OCI-M2 (cell line): ENCODE measurements around the gene CCDC93.

Source experiments
- DNase-seq: peaks from one replicate; lab custom pipeline; 2025; ENCODE audit not compliant: unreplicated experiment; lab: John Stamatoyannopoulos, UW

CCDC93 gene, protein sequence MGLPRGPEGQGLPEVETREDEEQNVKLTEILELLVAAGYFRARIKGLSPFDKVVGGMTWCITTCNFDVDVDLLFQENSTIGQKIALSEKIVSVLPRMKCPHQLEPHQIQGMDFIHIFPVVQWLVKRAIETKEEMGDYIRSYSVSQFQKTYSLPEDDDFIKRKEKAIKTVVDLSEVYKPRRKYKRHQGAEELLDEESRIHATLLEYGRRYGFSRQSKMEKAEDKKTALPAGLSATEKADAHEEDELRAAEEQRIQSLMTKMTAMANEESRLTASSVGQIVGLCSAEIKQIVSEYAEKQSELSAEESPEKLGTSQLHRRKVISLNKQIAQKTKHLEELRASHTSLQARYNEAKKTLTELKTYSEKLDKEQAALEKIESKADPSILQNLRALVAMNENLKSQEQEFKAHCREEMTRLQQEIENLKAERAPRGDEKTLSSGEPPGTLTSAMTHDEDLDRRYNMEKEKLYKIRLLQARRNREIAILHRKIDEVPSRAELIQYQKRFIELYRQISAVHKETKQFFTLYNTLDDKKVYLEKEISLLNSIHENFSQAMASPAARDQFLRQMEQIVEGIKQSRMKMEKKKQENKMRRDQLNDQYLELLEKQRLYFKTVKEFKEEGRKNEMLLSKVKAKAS

DNA sequence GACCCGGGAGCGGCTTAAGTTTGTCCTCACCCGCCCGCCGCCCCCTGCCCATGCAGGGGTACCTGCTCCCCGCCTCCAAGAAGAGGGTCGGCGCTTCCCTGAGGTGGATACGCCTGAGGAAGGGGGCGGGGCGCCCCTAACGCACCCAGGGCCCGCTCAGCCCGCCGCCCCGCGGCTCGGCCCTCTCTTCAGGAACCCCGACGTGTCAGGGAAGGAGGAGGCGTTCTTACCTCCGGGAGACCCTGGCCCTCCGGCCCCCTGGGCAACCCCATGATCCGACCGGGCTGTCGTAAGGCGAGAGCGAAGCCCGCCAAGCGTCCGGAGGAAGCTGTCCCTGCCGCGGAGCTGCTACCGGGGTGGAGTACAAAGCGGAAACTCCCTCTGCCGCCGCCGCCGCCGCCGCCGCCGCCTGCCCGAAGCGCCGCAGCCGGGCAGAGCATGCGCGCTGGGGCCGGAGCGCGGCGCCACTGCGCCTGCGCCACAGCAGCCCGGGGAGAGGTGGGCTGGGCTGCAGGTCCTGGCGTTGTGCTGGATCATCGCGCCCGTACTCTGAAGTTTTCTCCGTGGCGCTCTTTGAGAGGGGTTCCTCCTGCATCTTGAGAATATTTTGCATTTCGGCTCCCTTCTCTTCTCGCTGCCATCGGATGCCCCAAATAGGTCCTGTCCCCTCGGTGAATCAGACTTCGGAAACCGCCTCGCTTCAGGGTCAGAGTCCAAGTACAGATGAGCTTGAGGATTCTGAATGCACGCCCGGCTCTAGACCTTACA is at the start of gene CCDC93:
Gene CCDC93, minus strand, starts transcription at position 347 of the 768 bp plus-strand sequence. Its CDS starts 75 bp downstream, at position 272.
- peak; percentile 22 for DNase-seq

DNA sequence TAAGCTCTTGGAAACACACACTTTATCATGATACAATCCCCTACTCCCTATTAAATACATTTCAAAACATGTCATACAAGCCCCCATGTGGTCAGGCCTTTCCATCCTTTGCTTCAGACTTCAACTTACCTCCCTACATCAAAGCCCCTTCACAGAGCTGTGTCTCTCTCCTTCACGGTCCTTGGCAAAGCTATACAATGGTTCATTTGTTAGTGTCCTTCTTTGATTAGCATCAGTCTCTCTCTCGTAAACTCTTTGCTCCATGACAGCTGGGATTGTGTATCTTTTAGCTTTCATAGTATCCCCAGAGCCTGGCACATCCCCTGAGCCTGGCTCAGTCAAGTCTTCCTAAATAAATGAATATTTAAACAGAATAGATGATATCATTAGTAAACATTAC is 48.8 kb upstream of the CCDC93 start:
- DNase-seq, result no peak

DNA sequence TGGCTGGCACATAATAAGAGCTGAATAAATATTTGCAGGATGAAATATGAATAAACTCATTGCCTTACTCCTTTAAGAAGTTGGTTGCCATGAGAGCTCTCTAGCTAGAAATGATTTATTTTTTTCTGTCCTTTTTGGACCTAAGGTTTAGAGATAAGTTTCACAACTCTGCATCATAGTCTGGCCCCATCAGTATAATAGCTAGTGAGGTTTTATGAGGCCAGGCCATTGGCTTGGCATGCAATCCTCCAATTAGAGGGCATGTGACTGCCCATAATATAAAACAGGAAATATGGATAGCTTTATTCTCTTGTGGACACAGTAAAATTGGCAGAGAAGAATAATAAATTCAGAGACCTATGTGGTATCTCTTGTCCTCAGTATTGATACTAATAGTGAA is 48.2 kb upstream of the CCDC93 start:
- no peak for DNase-seq

DNA sequence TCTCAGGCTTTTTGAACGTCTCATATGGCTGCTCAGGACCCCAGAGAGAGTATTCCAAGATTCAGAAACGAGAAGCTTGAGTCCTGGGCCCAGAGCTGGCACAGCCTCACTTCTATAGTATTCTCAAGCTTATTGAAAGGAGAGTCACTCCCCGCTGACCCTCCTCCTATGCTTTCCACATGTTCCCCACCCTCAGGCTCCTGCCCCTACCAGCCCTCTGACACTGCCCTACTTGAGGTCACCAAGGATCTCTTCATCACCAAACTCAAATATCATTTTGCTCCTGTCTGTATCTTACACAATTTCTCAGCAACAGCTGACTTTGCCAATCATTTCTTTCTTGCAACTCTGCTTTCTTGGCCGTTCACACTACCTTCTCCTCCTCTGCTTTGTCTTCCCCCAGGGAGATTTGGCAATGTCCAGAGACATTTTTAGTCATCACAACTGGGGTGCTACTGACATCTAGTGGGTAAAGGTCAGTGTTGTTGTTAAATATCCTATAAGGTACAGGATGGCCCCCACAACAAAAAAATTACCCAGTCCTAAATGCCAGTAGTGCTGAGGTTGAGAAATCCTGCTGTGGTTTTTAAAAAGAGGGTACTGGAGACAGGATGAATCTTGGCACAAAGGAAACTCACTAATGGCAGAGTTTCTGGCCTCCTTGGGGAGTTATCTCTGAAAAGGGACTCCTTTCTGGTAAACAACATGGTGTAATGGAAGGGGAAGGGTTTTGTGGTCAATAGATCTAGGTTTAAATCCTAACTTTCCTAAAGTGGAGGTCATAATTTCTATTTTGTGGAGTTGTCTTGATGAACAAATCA is 47.5 kb upstream of the CCDC93 start:
- DNase-seq, result no peak

DNA sequence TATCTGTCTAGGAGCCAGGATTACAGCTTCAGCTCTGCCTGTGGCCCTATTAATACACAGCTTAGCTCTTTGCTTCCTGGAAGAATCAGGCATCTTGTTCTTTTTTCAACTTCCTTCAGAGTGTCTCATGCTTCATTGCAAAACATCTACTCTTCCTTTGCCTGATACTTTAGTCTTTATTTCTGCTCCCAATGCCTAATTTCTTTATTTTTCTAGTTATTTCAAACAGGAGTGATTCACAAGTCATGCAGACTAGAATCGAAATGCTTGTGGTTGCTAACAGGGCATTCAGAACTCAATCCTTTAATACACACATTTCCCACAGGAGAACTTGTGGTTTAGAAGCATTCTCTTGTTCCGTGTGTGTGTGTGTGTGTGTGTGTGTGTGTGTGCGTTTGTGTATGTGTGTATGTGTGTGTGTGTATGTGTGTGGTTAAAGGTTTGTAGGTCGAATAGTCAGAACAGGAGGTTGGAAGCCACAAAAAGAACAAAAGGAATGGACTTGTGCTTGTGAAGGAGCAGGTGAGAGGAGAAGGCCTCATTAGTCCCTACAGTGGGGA is 46.1 kb upstream of the CCDC93 start:
- no peak for DNase-seq

DNA sequence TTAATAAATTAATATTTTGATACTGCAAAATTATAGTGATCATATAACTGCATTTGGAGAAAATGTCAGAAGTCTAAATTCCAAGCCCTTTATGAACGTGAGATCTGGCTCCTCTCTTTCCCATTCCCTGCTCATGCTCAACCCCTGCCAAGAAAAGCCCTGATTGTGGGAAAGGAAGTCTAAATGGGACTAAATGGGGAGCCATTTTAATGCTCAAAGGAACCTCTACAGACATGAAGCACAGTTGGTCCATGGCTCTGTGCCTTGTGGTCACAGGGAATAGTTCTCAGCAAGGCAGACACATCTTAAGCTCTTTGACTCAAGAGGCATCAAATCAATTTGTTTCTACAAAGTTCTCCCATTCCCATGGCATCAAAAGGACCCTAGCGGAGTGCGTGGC is 45.1 kb upstream of the CCDC93 start:
- no peak for DNase-seq

DNA sequence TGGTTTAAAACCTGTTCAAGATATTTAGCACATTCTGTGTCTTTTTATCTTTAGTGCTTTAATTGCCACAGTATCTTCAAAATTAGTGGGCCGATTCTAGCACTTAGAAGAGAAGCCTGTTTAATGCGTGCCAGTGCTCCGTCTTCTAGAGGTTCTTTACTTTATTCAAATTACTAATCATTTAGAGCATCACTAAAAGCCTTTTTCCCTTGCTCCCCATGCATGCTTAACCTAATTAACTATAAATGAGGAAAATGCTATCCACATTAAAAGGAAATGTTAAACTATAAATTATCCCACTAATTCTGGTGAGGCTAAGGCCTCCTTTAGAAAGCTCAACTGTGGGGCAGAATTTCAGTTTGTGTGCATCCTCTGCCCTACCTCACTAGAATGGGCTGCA is 42.9 kb upstream of the CCDC93 start:
- no peak for DNase-seq

DNA sequence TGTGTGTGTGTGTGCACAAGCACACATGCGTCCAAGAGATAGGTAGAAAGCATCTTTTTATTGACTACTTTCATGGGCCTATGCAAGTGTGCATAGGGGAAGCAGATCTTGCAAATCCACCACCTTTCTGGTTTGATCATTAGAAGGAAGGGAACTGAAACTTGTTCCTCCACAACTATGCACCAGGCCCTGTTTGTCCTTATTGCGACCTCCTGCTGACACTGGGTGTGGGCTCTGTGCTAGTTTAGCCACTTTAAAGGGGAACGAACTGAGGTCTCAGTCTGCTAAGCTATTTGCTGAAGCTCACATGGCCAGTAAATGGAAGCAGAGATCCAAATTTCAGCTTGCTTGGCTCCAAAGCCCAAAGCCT is 42.3 kb upstream of the CCDC93 start:
- DNase-seq, result no peak

DNA sequence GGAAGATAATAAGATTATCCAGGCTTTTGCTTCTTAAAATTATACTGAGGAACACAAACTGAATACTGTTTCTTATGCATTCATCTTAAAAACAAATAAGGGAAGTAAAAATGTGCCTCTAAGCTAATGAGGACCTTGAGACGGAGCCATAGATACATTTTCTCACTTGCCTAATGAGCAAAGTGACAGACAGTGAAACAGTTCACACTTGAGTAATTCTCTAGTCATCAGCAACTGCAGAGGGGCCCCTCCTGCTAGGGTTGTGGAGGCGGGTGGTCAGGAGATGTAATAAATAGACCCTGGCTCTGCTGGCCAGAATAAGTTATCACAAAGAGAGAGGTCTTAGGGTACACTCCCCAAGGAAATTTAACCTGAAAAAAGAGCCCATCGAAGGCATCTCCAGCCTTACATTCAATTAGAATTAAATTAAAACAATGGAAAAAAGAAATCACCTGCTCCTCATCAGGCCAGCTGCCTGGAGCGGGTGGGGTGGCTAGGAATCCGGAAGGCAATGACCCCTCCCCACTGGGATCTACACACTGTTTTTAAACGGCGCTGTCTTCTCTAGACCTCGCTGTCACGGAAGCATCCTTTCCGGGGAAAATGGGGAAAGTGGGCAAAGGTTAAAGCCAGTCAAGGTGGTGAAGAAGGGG is 41.8 kb upstream of the CCDC93 start:
- no peak for DNase-seq

DNA sequence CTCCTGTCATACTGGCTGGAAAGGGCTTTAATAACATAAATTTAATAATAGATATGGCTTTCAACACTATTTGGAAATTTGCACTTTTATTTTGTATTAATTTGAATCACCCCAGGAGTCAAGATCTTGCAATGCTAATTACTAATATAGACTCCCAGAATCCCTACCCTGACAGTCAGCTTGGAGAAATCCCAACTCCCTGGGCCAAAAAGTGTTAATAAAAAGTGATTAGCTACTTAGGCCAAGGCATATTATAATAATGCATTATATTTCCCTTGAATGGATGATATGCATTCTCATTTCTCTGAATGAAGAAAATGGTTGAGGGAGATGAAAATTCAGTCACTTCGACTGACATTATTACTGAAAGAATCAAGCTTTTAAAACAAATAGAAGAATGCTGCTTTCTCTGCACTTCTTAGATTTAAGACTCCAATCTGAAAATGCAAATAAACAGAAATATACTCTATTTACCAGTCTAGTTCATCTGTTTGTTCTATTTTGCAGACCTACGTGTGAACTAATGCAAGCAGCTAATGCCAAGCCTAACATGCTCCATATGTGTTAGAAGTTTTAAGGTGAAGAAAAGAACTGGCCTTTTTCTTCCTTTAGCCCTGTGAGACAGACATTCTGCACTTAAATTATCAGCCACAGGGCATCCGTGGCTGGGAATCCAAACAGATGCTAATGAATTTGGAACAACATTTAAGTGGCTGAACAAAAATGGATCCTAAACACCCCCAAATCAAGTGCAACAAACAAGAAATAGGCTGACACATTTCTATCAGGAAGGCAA is 40.5 kb upstream of the CCDC93 start:
- no peak for DNase-seq

DNA sequence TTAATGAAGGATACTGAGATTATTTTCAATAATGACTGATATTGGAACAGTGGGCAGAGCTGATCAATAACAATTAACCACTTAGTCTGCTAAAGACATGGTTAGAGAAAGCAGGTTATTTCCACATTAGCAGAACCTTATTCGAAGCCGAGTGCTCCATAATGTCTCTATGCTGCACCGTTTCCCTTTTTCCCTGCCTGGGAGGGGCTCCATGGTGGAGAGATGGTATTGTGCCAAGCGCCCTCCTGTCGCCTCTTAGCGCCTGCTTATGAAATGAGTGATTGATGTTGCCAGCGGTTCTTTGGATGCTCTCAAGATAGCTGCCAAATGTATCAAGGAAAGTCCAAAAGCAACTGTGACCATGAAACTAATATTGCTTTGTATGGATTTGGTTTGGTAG is 39.8 kb upstream of the CCDC93 start:
- no peak for DNase-seq

DNA sequence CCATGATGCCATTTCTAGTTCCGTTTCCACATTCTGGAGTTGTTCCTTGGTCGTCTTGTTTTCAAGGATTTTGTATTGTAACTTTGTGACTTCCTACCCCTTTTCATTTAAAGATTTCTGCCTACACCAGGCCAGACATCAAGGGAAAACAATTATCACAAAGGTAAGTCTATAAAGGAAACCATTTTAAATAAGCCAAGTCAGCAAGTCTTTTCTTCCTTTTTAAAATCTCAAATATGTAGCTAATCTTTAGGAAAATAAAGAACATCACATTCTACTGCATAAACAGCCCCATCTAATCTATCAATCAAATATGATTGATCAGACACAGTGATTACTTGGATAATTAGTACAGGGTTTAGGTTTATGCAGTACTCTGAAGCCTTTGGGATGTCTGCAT is 38.6 kb upstream of the CCDC93 start:
- no peak for DNase-seq

DNA sequence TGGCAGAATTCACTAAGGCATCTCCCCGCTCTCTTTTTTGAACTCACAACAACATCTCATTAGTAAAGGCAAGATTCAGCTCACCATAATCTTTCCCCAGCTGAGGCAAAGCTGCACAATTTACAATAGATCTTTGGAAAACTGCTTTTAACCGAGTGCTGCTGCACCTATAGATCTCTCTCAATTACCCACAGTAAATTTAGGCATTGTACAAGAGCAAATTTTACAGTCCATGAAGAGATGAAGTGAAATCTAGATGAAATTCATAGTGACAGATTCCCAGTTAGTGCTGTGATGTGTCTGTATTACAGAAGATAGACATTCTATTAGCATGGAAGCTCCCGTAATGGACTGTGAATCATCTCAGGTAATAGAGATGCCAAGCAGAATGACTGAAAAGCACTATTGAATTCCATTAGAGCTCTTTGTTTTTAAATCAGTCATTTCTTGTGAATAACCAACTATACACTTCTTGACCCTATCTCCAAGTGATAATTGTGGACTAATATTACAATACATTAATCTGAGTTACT is 38.0 kb upstream of the CCDC93 start:
- DNase-seq, result no peak

DNA sequence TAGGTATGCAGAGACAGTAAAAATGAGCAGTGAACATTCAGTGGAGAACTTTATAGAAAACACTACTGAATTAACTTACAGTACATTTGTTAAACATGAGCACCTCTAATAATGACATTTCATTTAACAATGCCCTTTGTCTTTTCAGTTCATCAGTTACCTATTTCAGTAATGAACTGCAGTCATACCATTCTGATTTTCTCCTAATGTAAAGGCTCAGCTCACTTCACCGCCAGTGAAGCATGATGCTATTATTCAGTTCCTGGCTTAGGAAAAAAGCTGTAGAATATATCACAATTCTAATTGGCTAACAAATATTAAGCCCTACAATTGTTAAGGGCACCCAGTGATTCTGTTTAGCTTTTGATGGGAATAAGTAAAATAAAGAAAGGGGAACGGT is 37.1 kb upstream of the CCDC93 start:
- DNase-seq, result no peak

DNA sequence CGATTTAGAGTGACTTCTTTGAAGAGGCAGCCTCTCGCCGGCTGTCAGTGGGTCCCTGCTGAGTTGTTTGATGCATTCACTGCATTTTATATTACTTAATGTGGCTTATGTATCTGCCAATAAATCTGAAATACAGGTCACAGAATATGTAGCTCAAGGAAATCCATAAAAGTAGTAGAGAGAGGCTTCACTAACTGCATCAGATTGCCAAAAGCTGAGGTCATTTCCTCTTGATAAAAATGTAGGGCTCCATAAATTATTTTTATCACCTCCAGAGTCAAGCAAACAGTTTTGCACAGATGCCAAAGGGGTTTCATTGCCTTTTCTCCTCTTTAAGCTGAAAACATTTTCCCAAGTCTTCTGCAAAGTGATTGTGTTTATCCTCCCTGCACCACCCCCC is 36.5 kb upstream of the CCDC93 start:
- no peak for DNase-seq

DNA sequence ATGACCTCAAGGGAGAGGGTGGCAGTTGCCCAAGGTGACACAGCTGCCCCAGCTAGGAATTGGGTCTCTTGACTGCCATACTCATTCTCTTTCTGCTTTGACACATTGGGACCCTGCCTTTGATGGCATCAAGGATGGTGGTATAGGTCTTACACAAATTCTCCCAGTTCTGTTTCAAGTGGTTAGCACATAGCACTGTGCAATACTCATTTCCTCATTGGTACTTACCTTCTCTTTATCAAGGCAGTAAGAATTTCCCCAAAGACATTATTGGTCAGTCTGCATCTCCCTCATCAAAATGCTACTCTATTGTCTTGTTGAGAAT is 35.9 kb upstream of the CCDC93 start:
- no peak for DNase-seq

DNA sequence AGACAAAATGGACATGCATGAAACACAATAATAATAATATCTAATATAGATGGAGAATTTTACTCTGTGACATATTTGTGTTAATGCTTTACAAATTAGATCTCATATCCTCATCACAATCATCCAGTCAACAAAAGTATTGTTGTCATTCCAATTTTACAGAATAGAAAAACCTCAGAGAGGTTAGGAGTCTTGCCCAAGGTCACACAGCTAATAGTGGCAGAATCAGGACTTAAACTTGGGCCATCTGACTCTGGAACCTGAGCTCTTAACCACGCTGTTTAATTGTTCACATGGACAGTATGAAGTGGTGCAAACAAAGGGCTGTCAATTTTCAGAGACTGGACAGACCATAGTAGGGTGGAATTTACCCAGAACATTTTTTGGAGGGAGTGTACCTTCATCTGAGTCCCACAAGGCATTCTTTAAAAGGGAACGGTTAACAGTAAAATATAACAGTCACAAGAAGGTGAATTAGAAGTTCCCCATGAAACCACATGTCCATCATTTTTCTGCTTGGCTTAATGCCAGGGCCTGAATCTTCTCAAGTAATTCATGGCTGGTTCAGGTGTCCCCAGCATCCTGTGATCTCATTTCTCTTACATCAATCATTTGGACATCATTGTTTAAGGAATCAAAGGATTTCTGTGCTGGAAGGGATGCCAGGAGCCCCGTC is 35.4 kb upstream of the CCDC93 start:
- DNase-seq, result no peak

DNA sequence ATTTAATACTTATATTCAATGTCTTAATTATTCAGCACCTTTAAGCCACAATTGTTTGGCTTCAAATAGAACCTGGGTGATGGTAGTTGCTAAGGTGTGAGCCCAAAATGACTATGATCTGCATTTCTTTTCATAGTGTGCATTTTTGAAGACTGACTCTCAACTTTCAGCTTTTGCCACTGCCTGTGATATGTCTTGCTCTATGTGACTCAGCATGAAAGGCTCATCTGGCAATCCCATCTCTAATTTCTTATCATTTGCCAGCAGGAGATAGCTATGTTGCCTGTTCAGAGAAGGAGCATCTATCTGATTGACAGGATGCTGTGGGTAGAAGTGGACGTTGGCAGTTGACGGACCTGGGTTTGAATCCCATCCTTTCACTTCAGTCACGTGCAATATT is 34.5 kb upstream of the CCDC93 start:
- DNase-seq, result no peak

DNA sequence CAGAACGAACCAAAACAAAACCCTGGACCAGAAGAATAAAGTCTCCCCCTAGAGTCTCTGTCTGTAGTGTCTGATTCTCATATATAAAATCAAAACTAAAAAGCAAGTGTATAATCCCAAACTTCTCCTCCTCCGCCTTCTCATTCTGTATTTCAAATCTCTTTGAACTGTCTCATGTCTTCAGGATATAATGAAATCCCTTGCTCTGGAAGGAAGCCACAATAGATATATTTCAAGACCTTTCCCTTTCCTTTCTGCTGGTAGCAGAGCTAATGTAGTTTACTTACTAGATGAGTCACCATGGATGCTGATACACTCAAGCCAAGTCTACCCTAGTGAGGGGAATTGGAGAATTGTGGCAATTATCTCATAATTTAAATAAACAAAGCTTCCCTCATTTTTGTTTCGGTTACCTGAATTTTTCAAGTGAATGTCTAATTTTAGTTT is 33.5 kb upstream of the CCDC93 start:
- no peak for DNase-seq
